Smooth muscle cell of the brain vasculature (primary cell): ENCODE results near the gene WDHD1.
"Not testable (repeated sequence)": the region's sequence is repeated elsewhere in the genome, so short reads cannot be mapped to it uniquely, and the experiment has no call there.

ENCODE experiments used
- DNase-seq: peaks from one replicate; pipeline ENCODE4 v3.0.0-alpha.2; 2012; ENCODE audit warnings: low read depth, low spot score

The WDHD1 gene

GRCh38 chr14:54908190-54908589 lies 118.7 kb downstream of the WDHD1 start:
- no peak for DNase-seq

GRCh38 chr14:54906075-54906474 lies 120.8 kb downstream of the WDHD1 start:
- DNase-seq, result no peak

- DNase-seq, result no peak
These were observed 124.1 kb downstream of the WDHD1 start, which contains the start of gene GCH1 for GRCh38 chr14:54902521-54903420. TSS of gene GCH1 (minus strand) at chr14:54902826. CDS start at chr14:54902663, 163 bp downstream.

- DNase-seq, result no peak
These were observed 124.8 kb downstream of the WDHD1 start for GRCh38 chr14:54902143-54902520.

GRCh38 chr14:54901380-54902142 lies 125.3 kb downstream of the WDHD1 start:
- DNase-seq, result no peak

GRCh38 chr14:54899573-54899972 lies 127.3 kb downstream of the WDHD1 start:
- no peak for DNase-seq

- DNase-seq, result not testable (repeated sequence)
These were observed 128.9 kb downstream of the WDHD1 start for GRCh38 chr14:54897809-54898555.

- DNase-seq, result no peak
These were observed 131.2 kb downstream of the WDHD1 start for GRCh38 chr14:54895683-54896082.

- no peak for DNase-seq
These were observed 131.9 kb downstream of the WDHD1 start for GRCh38 chr14:54894995-54895394.

- DNase-seq, result no peak
These were observed 133.6 kb downstream of the WDHD1 start for GRCh38 chr14:54893151-54893760.

GRCh38 chr14:54891471-54892245 lies 135.2 kb downstream of the WDHD1 start:
- DNase-seq, result no peak

GRCh38 chr14:54890788-54891187 lies 136.1 kb downstream of the WDHD1 start:
- no peak for DNase-seq

GRCh38 chr14:54889919-54890318 lies 137.0 kb downstream of the WDHD1 start:
- DNase-seq, result no peak
